HCT116 (cell line): ENCODE measurements around the gene WWOX. TPM values are rescaled to one million over a fixed set of nuclear protein-coding genes. Genes with fewer than 3 reads are reported as not detected.

ENCODE experiments used
- ATAC-seq: fragments of 200-7000 bp; cut with Tn5 transposase; 2 replicates; pipeline ENCODE4 v1.9.1; 2020; ENCODE audit warnings: mild to moderate bottlenecking, moderate library complexity
- BruUV-seq: library from RNA; stranded (reverse); fragments of 400-500 nt; replicated peaks from 2 replicates; lab custom pipeline; 2021; lab: Mats Ljungman, UMichigan
- CTCF ChIA-PET: fragments of 300-600 bp; sonication (Branson Sonifier 250); formaldehyde crosslinking; loops from one replicate; lab custom pipeline; 2021; ENCODE audit warnings: antibody characterized with exemption; lab: Charles Lee
- POLR2A ChIA-PET: fragments of 300-600, 350-600 bp; sonication (Branson Sonifier 250); formaldehyde crosslinking; loops from one replicate; lab custom pipeline; 2021; ENCODE audit warnings: antibody characterized with exemption; lab: Charles Lee
- RAD21 ChIA-PET, 2 experiments: fragments of 300-600 bp; sonication (Branson Sonifier 250); formaldehyde crosslinking; loops; one replicate each; lab custom pipeline; 2023; ENCODE audit warnings: low total read pairs in 2 of 2; ENCODE audit not compliant: uncharacterized antibody in 2 of 2, unreplicated experiment in 2 of 2, low non-redundant PET in 1 of 2; lab: Charles Lee
- DNase-seq: peaks from one replicate; pipeline ENCODE4 v3.0.0-alpha.2; 2010; ENCODE audit warnings: low read depth, low spot score
- H2AFZ ChIP-seq: fragments of 200-600 bp; shearing (Covaris generic), sonication (generic); 2 replicates; pipeline ENCODE4 v1.6.1; 2017; ENCODE audit warnings: low read depth, mixed run types, mixed read lengths, antibody characterized with exemption, low read length; ENCODE audit not compliant: poor library complexity, severe bottlenecking
- H3K27ac ChIP-seq: 2 replicates; pipeline ENCODE4 v1.5.1; 2012; ENCODE audit warnings: low read depth, low read length
- H3K27me3 ChIP-seq: fragments of 200-600 bp; sonication (generic); 2 replicates; pipeline ENCODE4 v1.6.1; 2016; ENCODE audit warnings: mixed run types, low read length, mixed read lengths; ENCODE audit not compliant: insufficient read depth
- H3K36me3 ChIP-seq, 2 experiments: fragments of 200-500 bp in 1 of 2; fragments of 200-600 bp in 1 of 2; sonication (Bioruptor generic) in 1 of 2; sonication (generic) in 1 of 2; 2 replicates each; pipeline versions ENCODE4 v1.5.1 to v1.6.1; 2014 to 2016; ENCODE audit warnings: low read length in 2 of 2, inconsistent platforms in 1 of 2, mixed read lengths in 1 of 2, mixed run types in 1 of 2; ENCODE audit not compliant: insufficient read depth in 2 of 2, control insufficient read depth in 1 of 2
- H3K4me1 ChIP-seq, 2 experiments: fragments of 200-600 bp in 1 of 2; sonication (generic) in 1 of 2; 2 replicates each; pipeline versions ENCODE4 v1.5.1 to v1.6.1; 2012 to 2017; ENCODE audit warnings: low read length in 2 of 2, inconsistent platforms in 1 of 2, mild to moderate bottlenecking in 1 of 2, mixed read lengths in 1 of 2, mixed run types in 1 of 2, moderate library complexity in 1 of 2; ENCODE audit not compliant: insufficient read depth in 2 of 2, control insufficient read depth in 1 of 2
- H3K4me2 ChIP-seq: fragments of 200-600 bp; sonication (generic); 2 replicates; pipeline ENCODE4 v1.6.1; 2017; ENCODE audit warnings: mixed run types, low read length, mixed read lengths
- H3K4me3 ChIP-seq, 2 experiments: fragments of 200-600 bp in 1 of 2; sonication (generic) in 1 of 2; replicated peaks in 1 of 2; 2 replicates each; pipeline ENCODE4 v1.5.1; 2011 to 2016; ENCODE audit warnings: low read length in 2 of 2, control low read depth in 1 of 2, low read depth in 1 of 2, mild to moderate bottlenecking in 1 of 2, mixed read lengths in 1 of 2, mixed run types in 1 of 2
- H3K79me2 ChIP-seq: fragments of 200-600 bp; sonication (generic); 2 replicates; pipeline ENCODE4 v1.6.1; 2017; ENCODE audit warnings: mild to moderate bottlenecking, mixed run types, low read length, moderate library complexity, mixed read lengths; ENCODE audit not compliant: insufficient read depth
- H3K9ac ChIP-seq: fragments of 200-600 bp; sonication (generic); 2 replicates; pipeline ENCODE4 v1.6.1; 2016; ENCODE audit warnings: low read length, mixed read lengths
- H3K9me2 ChIP-seq: fragments of 200-600 bp; sonication (generic), shearing (Covaris generic); 2 replicates; pipeline ENCODE4 v1.6.1; 2017; ENCODE audit warnings: mixed run types, mild to moderate bottlenecking, moderate library complexity; ENCODE audit not compliant: insufficient read depth
- H3K9me3 ChIP-seq, 2 experiments: fragments of 200-500 bp in 1 of 2; fragments of 200-600 bp in 1 of 2; sonication (Bioruptor generic) in 1 of 2; sonication (generic) in 1 of 2; 2 replicates each; pipeline ENCODE4 v1.6.1; 2014 to 2017; ENCODE audit warnings: low read length in 2 of 2, mixed read lengths in 2 of 2, inconsistent platforms in 1 of 2, low read depth in 1 of 2, mild to moderate bottlenecking in 1 of 2, mixed run types in 1 of 2, moderate library complexity in 1 of 2; ENCODE audit not compliant: control insufficient read depth in 1 of 2, insufficient read depth in 1 of 2
- H4K20me1 ChIP-seq: fragments of 200-600 bp; sonication (generic), shearing (Covaris generic); 2 replicates; pipeline ENCODE4 v1.6.1; 2017; ENCODE audit warnings: mixed run types, mild to moderate bottlenecking, moderate library complexity; ENCODE audit not compliant: insufficient read depth
- EZH2 ChIP-seq: fragments of 200-600 bp; sonication (generic); IDR thresholded peaks from 2 replicates; pipeline ENCODE4 v1.6.1; 2017; ENCODE audit warnings: antibody characterized with exemption, mixed run types
- POLR2A ChIP-seq: IDR thresholded peaks from 2 replicates; pipeline ENCODE4 v1.7.0; 2011; ENCODE audit warnings: borderline replicate concordance; ENCODE audit not compliant: insufficient read depth, insufficient read length; ENCODE audit errors: extremely low read depth
- SIN3A ChIP-seq: IDR thresholded peaks from 2 replicates; pipeline ENCODE4 v1.6.1; 2012; ENCODE audit warnings: low read depth
- SP1 ChIP-seq: IDR thresholded peaks from 2 replicates; pipeline ENCODE4 v1.6.1; 2012; ENCODE audit warnings: low read depth
- YY1 ChIP-seq: IDR thresholded peaks from 2 replicates; pipeline ENCODE4 v1.6.1; 2011; ENCODE audit warnings: low read length, low read depth, moderate library complexity, mild to moderate bottlenecking; ENCODE audit not compliant: insufficient replicate concordance; ENCODE audit errors: extremely low read depth
- ZNF274 ChIP-seq: fragments of 200-500 bp; sonication (Bioruptor generic); IDR thresholded peaks from 2 replicates; pipeline ENCODE4 v1.6.1; 2014; ENCODE audit warnings: mild to moderate bottlenecking, low read depth, low read length, inconsistent platforms
- intact Hi-C: fragments of 100-400 bp; cut with micrococcal nuclease; formaldehyde crosslinking; loops from 2 replicates; pipeline ENCODE4 v1.10.0; 2022
- total RNA-seq: library from RNA; stranded (reverse); gene quantifications from one replicate; pipeline ENCODE4 v1.2.1, GENCODE V29; 2021; ENCODE audit not compliant: unreplicated experiment
- TF ChIP-seq, protein P1 (sequence below): IDR thresholded peaks from 2 replicates; pipeline ENCODE4 v1.6.1; 2012
- TF ChIP-seq, protein P2 (sequence below): IDR thresholded peaks from 2 replicates; pipeline ENCODE4 v1.6.1; 2012; ENCODE audit warnings: low read depth
- TF ChIP-seq, protein P3 (sequence below): IDR thresholded peaks from 2 replicates; pipeline ENCODE4 v1.6.1; 2012
- TF ChIP-seq, protein P4 (sequence below): IDR thresholded peaks from 2 replicates; pipeline ENCODE4 v1.6.1; 2011; ENCODE audit warnings: mild to moderate bottlenecking, low read length, moderate library complexity; ENCODE audit not compliant: insufficient replicate concordance; ENCODE audit errors: extremely low read depth

Gene WWOX
- total RNA-seq, 1 experiment from 2014 or later, result 13.7 TPM

DNA sequence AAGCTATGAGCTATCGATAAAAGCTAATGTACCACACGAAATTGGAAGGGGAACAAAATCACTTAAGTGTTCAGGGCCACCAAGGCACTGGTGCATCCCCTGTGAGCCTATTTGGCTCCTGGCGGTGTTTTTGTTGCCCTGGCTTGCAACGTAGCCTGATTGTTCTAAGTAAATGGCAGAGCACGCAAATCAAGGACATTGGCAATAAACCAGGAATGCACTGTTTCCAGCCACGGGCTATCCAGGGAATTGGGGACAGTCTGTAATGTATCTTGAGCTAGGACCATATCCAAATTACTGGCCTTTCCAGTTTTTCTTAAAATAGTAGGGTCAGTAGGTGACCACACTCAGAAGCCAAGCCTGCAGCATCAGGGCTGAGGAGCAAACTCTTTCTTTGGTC lies 767.1 kb downstream of the WWOX start (continued):
- TF ChIP-seq EZH2 (no peak), SIN3A (no peak), SP1 (no peak)
- TF ChIP-seq, protein P1, sequence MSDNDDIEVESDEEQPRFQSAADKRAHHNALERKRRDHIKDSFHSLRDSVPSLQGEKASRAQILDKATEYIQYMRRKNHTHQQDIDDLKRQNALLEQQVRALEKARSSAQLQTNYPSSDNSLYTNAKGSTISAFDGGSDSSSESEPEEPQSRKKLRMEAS, result no peak

DNA sequence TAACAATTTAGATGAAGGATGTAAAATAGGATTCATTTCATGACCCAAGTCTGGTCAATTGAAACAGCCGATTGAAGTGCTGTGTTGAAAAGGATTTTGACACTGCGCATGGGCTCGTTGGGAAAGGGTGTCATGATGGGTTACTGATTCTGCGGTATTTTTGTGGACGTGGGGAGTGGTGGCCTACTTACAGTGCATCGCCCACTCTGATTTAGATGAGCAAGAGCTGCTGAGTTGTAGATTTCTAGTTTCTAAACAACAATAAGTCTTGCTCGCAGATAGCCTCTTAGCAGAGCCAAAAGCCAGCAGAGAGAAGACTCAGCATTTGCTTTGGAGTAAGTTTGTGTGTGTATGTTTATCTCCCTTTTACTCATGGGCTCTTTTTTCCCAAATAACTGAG lies 770.0 kb downstream of the WWOX start:
- Histone ChIP-seq H3K4me1 (no peaks in the 10 kb centered on the region), H3K9me2 (no peaks in the 10 kb centered on the region), H4K20me1 (no peaks in the 10 kb centered on the region), H3K27me3 (no peaks in the 10 kb centered on the region), H3K27ac (no peak overlapping the region), H3K79me2 (no peaks in the 10 kb centered on the region), H3K9ac (no peak overlapping the region), H3K36me3 (no peaks in the 10 kb centered on the region), H3K4me2 (no peak overlapping the region), H2AFZ (no peak overlapping the region), H3K4me3 (no peak overlapping the region), H3K9me3 (peaks cover 0 to 4% of the 10 kb centered on the region in 2 experiments; a peak in 2 of 4 replicates)
- ATAC-seq, result no peak
- ChIA-PET POLR2A (no interaction called here), CTCF (no interaction called here), RAD21 (no interaction called here)
- no peak for DNase-seq
- intact Hi-C loops, result no loop called here
- TF ChIP-seq YY1 (no peak), POLR2A (no peak), ZNF274 (no peak)
- TF ChIP-seq, protein P2, sequence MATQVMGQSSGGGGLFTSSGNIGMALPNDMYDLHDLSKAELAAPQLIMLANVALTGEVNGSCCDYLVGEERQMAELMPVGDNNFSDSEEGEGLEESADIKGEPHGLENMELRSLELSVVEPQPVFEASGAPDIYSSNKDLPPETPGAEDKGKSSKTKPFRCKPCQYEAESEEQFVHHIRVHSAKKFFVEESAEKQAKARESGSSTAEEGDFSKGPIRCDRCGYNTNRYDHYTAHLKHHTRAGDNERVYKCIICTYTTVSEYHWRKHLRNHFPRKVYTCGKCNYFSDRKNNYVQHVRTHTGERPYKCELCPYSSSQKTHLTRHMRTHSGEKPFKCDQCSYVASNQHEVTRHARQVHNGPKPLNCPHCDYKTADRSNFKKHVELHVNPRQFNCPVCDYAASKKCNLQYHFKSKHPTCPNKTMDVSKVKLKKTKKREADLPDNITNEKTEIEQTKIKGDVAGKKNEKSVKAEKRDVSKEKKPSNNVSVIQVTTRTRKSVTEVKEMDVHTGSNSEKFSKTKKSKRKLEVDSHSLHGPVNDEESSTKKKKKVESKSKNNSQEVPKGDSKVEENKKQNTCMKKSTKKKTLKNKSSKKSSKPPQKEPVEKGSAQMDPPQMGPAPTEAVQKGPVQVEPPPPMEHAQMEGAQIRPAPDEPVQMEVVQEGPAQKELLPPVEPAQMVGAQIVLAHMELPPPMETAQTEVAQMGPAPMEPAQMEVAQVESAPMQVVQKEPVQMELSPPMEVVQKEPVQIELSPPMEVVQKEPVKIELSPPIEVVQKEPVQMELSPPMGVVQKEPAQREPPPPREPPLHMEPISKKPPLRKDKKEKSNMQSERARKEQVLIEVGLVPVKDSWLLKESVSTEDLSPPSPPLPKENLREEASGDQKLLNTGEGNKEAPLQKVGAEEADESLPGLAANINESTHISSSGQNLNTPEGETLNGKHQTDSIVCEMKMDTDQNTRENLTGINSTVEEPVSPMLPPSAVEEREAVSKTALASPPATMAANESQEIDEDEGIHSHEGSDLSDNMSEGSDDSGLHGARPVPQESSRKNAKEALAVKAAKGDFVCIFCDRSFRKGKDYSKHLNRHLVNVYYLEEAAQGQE, result no peak
- TF ChIP-seq, protein P3, sequence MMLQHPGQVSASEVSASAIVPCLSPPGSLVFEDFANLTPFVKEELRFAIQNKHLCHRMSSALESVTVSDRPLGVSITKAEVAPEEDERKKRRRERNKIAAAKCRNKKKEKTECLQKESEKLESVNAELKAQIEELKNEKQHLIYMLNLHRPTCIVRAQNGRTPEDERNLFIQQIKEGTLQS, result no peak
- TF ChIP-seq, protein P4, sequence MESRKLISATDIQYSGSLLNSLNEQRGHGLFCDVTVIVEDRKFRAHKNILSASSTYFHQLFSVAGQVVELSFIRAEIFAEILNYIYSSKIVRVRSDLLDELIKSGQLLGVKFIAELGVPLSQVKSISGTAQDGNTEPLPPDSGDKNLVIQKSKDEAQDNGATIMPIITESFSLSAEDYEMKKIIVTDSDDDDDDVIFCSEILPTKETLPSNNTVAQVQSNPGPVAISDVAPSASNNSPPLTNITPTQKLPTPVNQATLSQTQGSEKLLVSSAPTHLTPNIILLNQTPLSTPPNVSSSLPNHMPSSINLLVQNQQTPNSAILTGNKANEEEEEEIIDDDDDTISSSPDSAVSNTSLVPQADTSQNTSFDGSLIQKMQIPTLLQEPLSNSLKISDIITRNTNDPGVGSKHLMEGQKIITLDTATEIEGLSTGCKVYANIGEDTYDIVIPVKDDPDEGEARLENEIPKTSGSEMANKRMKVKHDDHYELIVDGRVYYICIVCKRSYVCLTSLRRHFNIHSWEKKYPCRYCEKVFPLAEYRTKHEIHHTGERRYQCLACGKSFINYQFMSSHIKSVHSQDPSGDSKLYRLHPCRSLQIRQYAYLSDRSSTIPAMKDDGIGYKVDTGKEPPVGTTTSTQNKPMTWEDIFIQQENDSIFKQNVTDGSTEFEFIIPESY, result no peak
- no TSS peak for BruUV-seq
